Adrenal gland (tissue), 12 donors: ENCODE results near the gene OTUB1. TPM values are rescaled to one million over a fixed set of nuclear protein-coding genes. Genes with fewer than 3 reads are reported as not detected.

Experiments
- DNase-seq, 7 donors: peaks; one replicate each; pipeline ENCODE4 v3.0.0-alpha.2; 2019 to 2020
- H3K27ac ChIP-seq, 5 donors: fragments of 200-600 bp; sonication (generic) in 4 of 5; 1 replicate in 3 of 5; 2 replicates in 2 of 5; pipeline versions ENCODE4 v1.5.1 to v1.8.0; 2016 to 2020; ENCODE audit warnings: mild to moderate bottlenecking in 1 of 5
- H3K27me3 ChIP-seq: fragments of 200-600 bp; 2 replicates; pipeline ENCODE4 v1.8.0; 2021
- H3K36me3 ChIP-seq, 2 donors: fragments of 200-600 bp; replicated peaks in 1 of 2; 1 replicate in 1 of 2; 2 replicates in 1 of 2; pipeline versions ENCODE4 v1.5.1 to v1.8.0; 2018 to 2022
- H3K4me1 ChIP-seq, 2 donors: fragments of 200-600 bp; replicated peaks in 1 of 2; 1 replicate in 1 of 2; 2 replicates in 1 of 2; pipeline versions ENCODE4 v1.5.1 to v1.8.0; 2018 to 2021
- H3K4me3 ChIP-seq, 4 donors: fragments of 200-600 bp; sonication (generic) in 3 of 4; one replicate each; pipeline ENCODE4 v1.5.1; 2016 to 2018
- H3K9me3 ChIP-seq, 3 donors: fragments of 200-600 bp; sonication (generic) in 1 of 3; replicated peaks in 1 of 3; 1 replicate in 2 of 3; 2 replicates in 1 of 3; pipeline versions ENCODE4 v1.5.1 to v1.8.0; 2016 to 2021
- CTCF ChIP-seq, 6 experiments: fragments of 450-650 bp in 4 of 6; fragments of 200-600 bp in 2 of 6; sonication (generic) in 1 of 6; IDR thresholded peaks; 1 replicate in 5 of 6; 2 replicates in 1 of 6; pipeline versions ENCODE4 v1.5.1 to v1.8.0; 2016 to 2021; ENCODE audit warnings: antibody characterized with exemption in 6 of 6, mild to moderate bottlenecking in 2 of 6, moderate library complexity in 1 of 6
- POLR2A ChIP-seq, 2 donors: fragments of 450-650 bp; IDR thresholded peaks; one replicate each; pipeline ENCODE4 v1.6.1; 2017; ENCODE audit warnings: antibody characterized with exemption in 2 of 2, mild to moderate bottlenecking in 2 of 2, moderate library complexity in 1 of 2
- WGBS, 4 donors: extraction: QIAGEN DNeasy Blood & Tissue Kit in 2 of 4; methylation state at CpG; one replicate each; pipeline versions ENCODE4 v1.1.5 to v1.1.7; 2013 to 2017; 5-methylcytosine and 5-hydroxymethylcytosine counted together
- intact Hi-C, 2 donors: fragments of 100-400 bp; cut with DNase I; formaldehyde crosslinking; loops; one replicate each; pipeline versions ENCODE4 v1.14.1 to v1.15.0; 2022 to 2023
- polyA plus RNA-seq, 3 donors: library from polyadenylated mRNA; stranded (reverse); fragments of 200-250 nt in 2 of 3; fragments of 350-450 nt in 1 of 3; fragmentation: Illumina TruSeq in 1 of 3; extraction: RNeasy Lipid Tissue Mini Kit (QIAGEN cat#74804) in 1 of 3; gene quantifications; one replicate each; pipeline ENCODE4 v1.2.3, GENCODE V29; 2013 to 2014
- total RNA-seq, 9 donors: library from RNA; depleted of rRNA in 4 of 9; stranded (reverse); fragments of >200 nt in 4 of 9; fragments of 120-200 nt in 1 of 9; fragmentation: NEBNext Ultra II Directional in 1 of 9; extraction: Animal tissue kit (Norgen Biotek cat#: 25700) in 1 of 9; gene quantifications; one replicate each; pipeline versions ENCODE4 v1.1.0 to v1.2.4, GENCODE V29; 2013 to 2023
- donor health status: healthy with polysubstance abuse.
- donor health status: Bipolar disorder and iron deficiency.
- donor health status: DM: yes; HTN: yes; CAD: no.
- donor health status: DM: no; HTN: no; CAD: no.
- donor health status: DM: no; HTN: no; CAD: no.
- donor health status: DM: yes; HTN: yes; CAD: no.

OTUB1 gene
- total and polyA plus RNA-seq, 12 donors: 41.4 to 93.7 (median 66.6) TPM

GRCh38 chr11:64035576-64035975 lies 49.3 kb downstream of the OTUB1 start, which contains the start of gene FLRT1:
Gene FLRT1, plus strand, starts transcription at chr11:64035931. Its CDS starts 80,337 bp downstream, at chr11:64116268.
- H3K4me1 ChIP-seq: peaks cover 8 to 10% of the 10 kb centered on the region in 2 donors
- no peaks in the 10 kb centered on the region for H3K36me3 ChIP-seq
- H3K4me3 ChIP-seq: peak within 1 kb of the TSS in 2 of 4 donors; percentile 28 to 57
- peak within 1 kb of the TSS in 1 of 5 donors; percentile 71 for H3K27ac ChIP-seq
- DNase-seq: no peak
- 1% methylated on average over 46 of the region's 64 CpGs; no CpG with 5 or more reads in 3 of the 4 donors for WGBS, 4 donors
- H3K9me3 ChIP-seq: no peaks in the 10 kb centered on the region
- TF ChIP-seq CTCF (IDR thresholded peaks at IDR 0.05): no peak
- TF ChIP-seq POLR2A (IDR thresholded peaks at IDR 0.05): no peak
- peaks cover 13% of the 10 kb centered on the region for H3K27me3 ChIP-seq
- intact Hi-C loops: no loop called here

DNA sequence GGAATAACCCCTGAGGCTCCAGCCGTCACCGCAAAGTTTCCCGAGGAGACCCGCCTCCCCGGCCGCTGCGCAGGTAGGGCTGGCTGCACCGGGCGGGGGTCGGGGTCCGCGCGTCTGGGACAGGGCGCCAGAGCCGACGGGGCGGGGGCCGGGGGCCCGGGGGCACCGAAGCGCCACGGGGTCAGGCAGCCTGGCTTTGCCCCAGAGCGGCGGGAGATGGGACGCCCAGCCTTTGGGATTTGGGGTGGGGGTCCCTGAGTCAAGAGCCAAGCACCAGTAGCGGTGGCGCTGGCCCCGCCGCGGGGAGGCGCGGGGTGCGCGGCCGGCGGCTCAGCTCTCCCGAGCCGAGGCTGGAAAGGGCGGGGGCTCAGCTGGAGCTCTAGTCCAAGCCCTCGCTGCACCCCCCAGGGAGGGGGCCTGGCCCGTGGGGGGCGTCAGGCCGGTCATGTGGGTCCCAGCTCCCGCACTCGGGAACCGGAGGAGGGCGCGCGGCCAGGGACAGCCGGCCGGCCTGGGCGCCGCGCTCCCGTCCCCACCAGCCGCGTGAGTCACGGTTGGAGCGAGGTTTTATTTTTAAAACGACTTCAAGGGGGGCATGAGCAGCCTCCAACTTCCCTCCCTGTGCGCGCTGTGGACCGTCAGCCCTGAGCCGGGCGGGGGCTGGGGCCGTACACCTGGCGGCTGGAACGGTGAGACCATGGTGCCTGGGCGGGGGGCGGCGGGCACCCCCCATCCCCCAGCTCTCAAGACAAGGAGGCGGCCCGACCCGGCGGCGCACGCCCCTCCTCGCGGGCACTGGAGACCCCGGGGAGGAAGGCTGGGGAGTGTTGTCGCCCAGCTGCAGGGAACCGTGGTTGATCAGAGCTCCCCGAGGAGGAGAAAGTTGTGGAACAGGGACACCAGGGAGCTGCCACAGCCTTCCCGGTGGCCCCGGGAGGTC lies 50.1 kb downstream of the OTUB1 start:
- Histone ChIP-seq H3K9me3 (no peaks in the 10 kb centered on the region), H3K27ac (peak overlapping the region in 1 of 5 donors; percentile 71), H3K36me3 (no peaks in the 10 kb centered on the region), H3K27me3 (peaks cover 13% of the 10 kb centered on the region), H3K4me1 (peaks cover 8 to 10% of the 10 kb centered on the region in 2 donors), H3K4me3 (peak overlapping the region in 2 of 4 donors; percentile 28 to 57)
- intact Hi-C loops: no loop called here
- DNase-seq: peak in 5 of 7 donors; percentile 28 to 57 (median 33)
- 2 to 14% (median 3%) methylated on average over 12 to 85 of the region's 85 CpGs for WGBS, 4 donors
- no peak for TF ChIP-seq CTCF (IDR thresholded peaks at IDR 0.05)
- TF ChIP-seq POLR2A (IDR thresholded peaks at IDR 0.05): no peak

- Histone ChIP-seq H3K4me3 (no peak overlapping the region), H3K27ac (peak overlapping the region in 1 of 5 donors; percentile 71), H3K4me1 (peaks cover 8 to 10% of the 10 kb centered on the region in 2 donors), H3K27me3 (peaks cover 13% of the 10 kb centered on the region), H3K36me3 (no peaks in the 10 kb centered on the region), H3K9me3 (no peaks in the 10 kb centered on the region)
- DNase-seq: no peak
- TF ChIP-seq POLR2A (IDR thresholded peaks at IDR 0.05) (no peak), CTCF (IDR thresholded peaks at IDR 0.05) (no peak)
- intact Hi-C loops: no loop called here
- WGBS, 4 donors: 44 to 73% (median 52%) methylated on average over 6 to 23 of the region's 23 CpGs
These were observed 50.9 kb downstream of the OTUB1 start for GRCh38 chr11:64037027-64037634.

GRCh38 chr11:64038500-64038899 lies 52.3 kb downstream of the OTUB1 start:
- H3K27me3 ChIP-seq: peaks cover 13% of the 10 kb centered on the region
- H3K4me3 ChIP-seq: no peak overlapping the region
- WGBS, 4 donors: 83 to 97% (median 91%) methylated on average over 2 to 4 of the region's 4 CpGs
- H3K9me3 ChIP-seq: no peaks in the 10 kb centered on the region
- H3K4me1 ChIP-seq: peaks cover 8 to 10% of the 10 kb centered on the region in 2 donors
- no peaks in the 10 kb centered on the region for H3K36me3 ChIP-seq
- DNase-seq: no peak
- TF ChIP-seq POLR2A (IDR thresholded peaks at IDR 0.05) (no peak), CTCF (IDR thresholded peaks at IDR 0.05) (no peak)
- intact Hi-C loops: no loop called here
- peak overlapping the region in 1 of 5 donors; percentile 17 for H3K27ac ChIP-seq
